Mucosa of rectum (tissue), 2 donors: ENCODE results near the gene NBEA.
A peak's percentile ranks its signal among the peaks of the same experiment; 100 is the strongest.

Experiments
- H3K27ac ChIP-seq, 2 donors: one replicate each; pipeline ENCODE4 v1.7.0; 2013; ENCODE audit warnings: inconsistent platforms in 2 of 2, low read depth in 2 of 2, low read length in 2 of 2
- H3K27me3 ChIP-seq, 2 donors: one replicate each; pipeline ENCODE4 v1.7.0; 2013; ENCODE audit warnings: low read length in 2 of 2; ENCODE audit not compliant: control insufficient read depth in 2 of 2, insufficient read depth in 2 of 2
- H3K36me3 ChIP-seq, 2 donors: one replicate each; pipeline ENCODE4 v1.7.0; 2013; ENCODE audit warnings: low read length in 2 of 2; ENCODE audit not compliant: control insufficient read depth in 2 of 2, insufficient read depth in 2 of 2
- H3K4me1 ChIP-seq, 2 donors: one replicate each; pipeline ENCODE4 v1.7.0; 2013; ENCODE audit warnings: low read length in 2 of 2, mild to moderate bottlenecking in 1 of 2; ENCODE audit not compliant: control insufficient read depth in 2 of 2, insufficient read depth in 2 of 2
- H3K4me3 ChIP-seq, 2 donors: one replicate each; pipeline ENCODE4 v1.7.0; 2013; ENCODE audit warnings: low read length in 2 of 2
- H3K9ac ChIP-seq, 2 donors: one replicate each; pipeline ENCODE4 v1.7.0; 2013; ENCODE audit warnings: low read length in 2 of 2, low read depth in 1 of 2, mild to moderate bottlenecking in 1 of 2
- H3K9me3 ChIP-seq, 2 donors: one replicate each; pipeline ENCODE4 v1.7.0; 2013; ENCODE audit warnings: low read length in 2 of 2; ENCODE audit not compliant: control insufficient read depth in 2 of 2
- donor health status: healthy.
- donor health status: Normal muscosa, but diverticular disease.

NBEA gene

GRCh38 chr13:35474496-35475211 is 532.6 kb downstream of the NBEA start:
- Histone ChIP-seq H3K36me3 (no peaks in the 10 kb centered on the region), H3K4me3 (peak overlapping the region; percentile 57 to 71), H3K27ac (no peak overlapping the region), H3K9ac (peak overlapping the region in 1 of 2 donors; percentile 56), H3K27me3 (peaks cover 27 to 47% of the 10 kb centered on the region in 2 donors), H3K9me3 (no peaks in the 10 kb centered on the region), H3K4me1 (peaks cover 0 to 4% of the 10 kb centered on the region in 2 donors)

- peak overlapping the region; percentile 8 to 56 for H3K9ac ChIP-seq
- H3K9me3 ChIP-seq = no peaks in the 10 kb centered on the region
- peaks cover 26 to 47% of the 10 kb centered on the region in 2 donors for H3K27me3 ChIP-seq
- peak overlapping the region in 1 of 2 donors; percentile 1 for H3K27ac ChIP-seq
- peak overlapping the region; percentile 57 to 71 for H3K4me3 ChIP-seq
- H3K36me3 ChIP-seq = no peaks in the 10 kb centered on the region
- peaks cover 0 to 4% of the 10 kb centered on the region in 2 donors for H3K4me1 ChIP-seq
Measured at GRCh38 chr13:35475212-35475959, 533.3 kb downstream of the NBEA start.

GRCh38 chr13:35475960-35476943 is 534.2 kb downstream of the NBEA start, which contains the start of gene MAB21L1:
MAB21L1 (minus strand) TSS chr13:35476689; CDS start chr13:35476138, 551 bp downstream.
- H3K36me3 ChIP-seq = no peaks in the 10 kb centered on the region
- H3K9me3 ChIP-seq = no peaks in the 10 kb centered on the region
- H3K27me3 ChIP-seq = peaks cover 26 to 39% of the 10 kb centered on the region in 2 donors
- peak within 1 kb of the TSS; percentile 8 to 56 for H3K9ac ChIP-seq
- peaks cover 0 to 4% of the 10 kb centered on the region in 2 donors for H3K4me1 ChIP-seq
- H3K27ac ChIP-seq = peak within 1 kb of the TSS in 1 of 2 donors; percentile 1
- H3K4me3 ChIP-seq = peak within 1 kb of the TSS; percentile 57 to 71

GRCh38 chr13:35477386-35477946 is 535.4 kb downstream of the NBEA start:
- H3K27ac ChIP-seq = no peak overlapping the region
- H3K27me3 ChIP-seq = peaks cover 18 to 32% of the 10 kb centered on the region in 2 donors

GRCh38 chr13:35478271-35479037 is 536.4 kb downstream of the NBEA start:
- Histone ChIP-seq H3K27me3 (peaks cover 16 to 32% of the 10 kb centered on the region in 2 donors), H3K4me1 (peaks cover 0 to 4% of the 10 kb centered on the region in 2 donors), H3K27ac (no peak overlapping the region), H3K4me3 (no peak overlapping the region), H3K9me3 (no peaks in the 10 kb centered on the region), H3K36me3 (no peaks in the 10 kb centered on the region), H3K9ac (no peak overlapping the region)

More at GRCh38 chr13:35477386-35477946, 535.4 kb downstream of the NBEA start:
- H3K9ac ChIP-seq = no peak overlapping the region
- H3K9me3 ChIP-seq = no peaks in the 10 kb centered on the region
- H3K4me3 ChIP-seq = no peak overlapping the region
- H3K4me1 ChIP-seq = peaks cover 0 to 4% of the 10 kb centered on the region in 2 donors
- no peaks in the 10 kb centered on the region for H3K36me3 ChIP-seq

GRCh38 chr13:35479038-35479492 is 537.0 kb downstream of the NBEA start:
- Histone ChIP-seq H3K36me3 (no peaks in the 10 kb centered on the region), H3K4me3 (no peak overlapping the region), H3K9ac (no peak overlapping the region), H3K27me3 (peaks cover 16 to 32% of the 10 kb centered on the region in 2 donors), H3K9me3 (no peaks in the 10 kb centered on the region), H3K27ac (no peak overlapping the region), H3K4me1 (peaks cover 0 to 4% of the 10 kb centered on the region in 2 donors)

- Histone ChIP-seq H3K27ac (no peak overlapping the region), H3K4me1 (peaks cover 0 to 4% of the 10 kb centered on the region in 2 donors), H3K27me3 (peaks cover 14 to 30% of the 10 kb centered on the region in 2 donors)
Measured at GRCh38 chr13:35479706-35480105, 537.6 kb downstream of the NBEA start.

GRCh38 chr13:35480346-35480745 is 538.3 kb downstream of the NBEA start:
- no peak overlapping the region for H3K9ac ChIP-seq
- H3K27me3 ChIP-seq = peaks cover 8 to 24% of the 10 kb centered on the region in 2 donors
- no peaks in the 10 kb centered on the region for H3K9me3 ChIP-seq

More at GRCh38 chr13:35479706-35480105, 537.6 kb downstream of the NBEA start:
- H3K9me3 ChIP-seq = no peaks in the 10 kb centered on the region
- no peak overlapping the region for H3K4me3 ChIP-seq
- H3K36me3 ChIP-seq = no peaks in the 10 kb centered on the region
- H3K9ac ChIP-seq = no peak overlapping the region

GRCh38 chr13:35481777-35482176 is 539.7 kb downstream of the NBEA start:
- Histone ChIP-seq H3K27ac (no peak overlapping the region), H3K9me3 (no peaks in the 10 kb centered on the region), H3K4me3 (no peak overlapping the region), H3K4me1 (no peaks in the 10 kb centered on the region), H3K36me3 (no peaks in the 10 kb centered on the region), H3K27me3 (peaks cover 5 to 16% of the 10 kb centered on the region in 2 donors), H3K9ac (no peak overlapping the region)

More at GRCh38 chr13:35480346-35480745, 538.3 kb downstream of the NBEA start:
- Histone ChIP-seq H3K4me1 (no peaks in the 10 kb centered on the region), H3K27ac (no peak overlapping the region), H3K36me3 (no peaks in the 10 kb centered on the region), H3K4me3 (no peak overlapping the region)
